Astrocyte (in vitro differentiated cells and primary cell): Measurements from ENCODE around the gene PFKFB1.

Experiments used
- EZH2 ChIP-seq: IDR thresholded peaks from 2 replicates; pipeline ENCODE4 v1.6.1; 2012; ENCODE audit warnings: mild to moderate bottlenecking, low read length, inconsistent platforms; ENCODE audit not compliant: insufficient read depth
- TF ChIP-seq, protein P1 (sequence below): IDR thresholded peaks from 2 replicates; pipeline ENCODE4 v1.5.1; 2011; ENCODE audit warnings: low read depth, mild to moderate bottlenecking, inconsistent platforms, low read length, moderate library complexity; ENCODE audit not compliant: insufficient read depth

DNA sequence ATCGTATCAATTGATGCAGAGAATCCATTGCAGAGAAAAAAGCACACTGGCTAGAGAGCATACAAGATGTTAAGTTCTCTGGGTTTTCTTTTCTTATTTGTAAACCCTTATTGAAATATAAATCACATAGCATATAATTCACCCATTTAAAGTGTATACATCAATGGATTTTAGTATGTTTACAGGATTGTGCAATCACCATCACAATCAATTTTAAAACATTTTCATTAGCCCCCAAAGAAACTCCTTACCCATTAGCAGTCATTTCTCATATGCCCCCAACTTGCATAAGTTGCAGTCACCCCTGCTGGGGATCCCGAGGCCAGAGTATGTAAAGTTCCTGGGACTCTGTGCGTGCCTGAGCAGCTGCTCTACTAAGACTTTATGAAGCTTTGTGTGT is 108.2 kb downstream of the PFKFB1 start:
- TF ChIP-seq, protein P1, sequence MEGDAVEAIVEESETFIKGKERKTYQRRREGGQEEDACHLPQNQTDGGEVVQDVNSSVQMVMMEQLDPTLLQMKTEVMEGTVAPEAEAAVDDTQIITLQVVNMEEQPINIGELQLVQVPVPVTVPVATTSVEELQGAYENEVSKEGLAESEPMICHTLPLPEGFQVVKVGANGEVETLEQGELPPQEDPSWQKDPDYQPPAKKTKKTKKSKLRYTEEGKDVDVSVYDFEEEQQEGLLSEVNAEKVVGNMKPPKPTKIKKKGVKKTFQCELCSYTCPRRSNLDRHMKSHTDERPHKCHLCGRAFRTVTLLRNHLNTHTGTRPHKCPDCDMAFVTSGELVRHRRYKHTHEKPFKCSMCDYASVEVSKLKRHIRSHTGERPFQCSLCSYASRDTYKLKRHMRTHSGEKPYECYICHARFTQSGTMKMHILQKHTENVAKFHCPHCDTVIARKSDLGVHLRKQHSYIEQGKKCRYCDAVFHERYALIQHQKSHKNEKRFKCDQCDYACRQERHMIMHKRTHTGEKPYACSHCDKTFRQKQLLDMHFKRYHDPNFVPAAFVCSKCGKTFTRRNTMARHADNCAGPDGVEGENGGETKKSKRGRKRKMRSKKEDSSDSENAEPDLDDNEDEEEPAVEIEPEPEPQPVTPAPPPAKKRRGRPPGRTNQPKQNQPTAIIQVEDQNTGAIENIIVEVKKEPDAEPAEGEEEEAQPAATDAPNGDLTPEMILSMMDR: no peak
- TF ChIP-seq EZH2: no peak
